Left lobe of liver (tissue), 2 donors: ENCODE measurements around the gene THSD7A. TPM values are rescaled to one million over a fixed set of nuclear protein-coding genes. Genes with fewer than 3 reads are reported as not detected.
"Not testable (repeated sequence)": the region's sequence is repeated elsewhere in the genome, so short reads cannot be mapped to it uniquely, and the experiment has no call there.

Source experiments
- ATAC-seq: fragments of 200-7000 bp; cut with Tn5 transposase; one replicate; pipeline ENCODE4 v1.9.1; 2020; ENCODE audit warnings: mild to moderate bottlenecking, moderate library complexity
- DNase-seq: peaks from one replicate; pipeline ENCODE4 v3.0.0-alpha.2; 2020; ENCODE audit warnings: low spot score
- total RNA-seq: library from RNA; stranded (reverse); gene quantifications from one replicate; pipeline ENCODE4 v1.2.1, GENCODE V29; 2021
- donor health status: DM: no; HTN: no; CAD: no; lungs with moderate emphysema.
- donor health status: DM: no; HTN: yes; CAD: no.

THSD7A gene
- total RNA-seq, 1 donor from 2014 or later, result 1.6 TPM

DNA sequence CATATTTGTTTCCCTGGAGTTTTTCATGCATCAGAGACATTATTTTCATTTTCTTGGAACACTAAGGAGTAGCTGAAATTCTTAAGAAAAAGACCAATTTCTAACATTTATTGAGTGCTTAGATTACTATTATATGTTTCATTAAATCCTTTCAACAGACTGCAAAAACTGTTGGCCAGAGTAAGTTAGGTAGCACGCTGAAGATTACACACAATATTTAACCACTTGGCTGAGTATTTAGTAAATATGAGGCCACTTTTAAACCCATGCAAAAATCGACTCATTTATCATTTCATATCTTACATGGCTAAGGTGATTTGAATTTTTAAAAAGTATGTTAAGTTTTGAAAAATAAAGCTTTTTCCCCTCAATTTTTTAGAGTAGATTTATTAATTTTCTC lies 358.8 kb downstream of the THSD7A start:
- DNase-seq (no peak), ATAC-seq (peak; percentile 57)

GRCh38 chr7:11472646-11473045 lies 359.4 kb downstream of the THSD7A start:
- no peak for DNase-seq
- peak; percentile 57 for ATAC-seq

DNA sequence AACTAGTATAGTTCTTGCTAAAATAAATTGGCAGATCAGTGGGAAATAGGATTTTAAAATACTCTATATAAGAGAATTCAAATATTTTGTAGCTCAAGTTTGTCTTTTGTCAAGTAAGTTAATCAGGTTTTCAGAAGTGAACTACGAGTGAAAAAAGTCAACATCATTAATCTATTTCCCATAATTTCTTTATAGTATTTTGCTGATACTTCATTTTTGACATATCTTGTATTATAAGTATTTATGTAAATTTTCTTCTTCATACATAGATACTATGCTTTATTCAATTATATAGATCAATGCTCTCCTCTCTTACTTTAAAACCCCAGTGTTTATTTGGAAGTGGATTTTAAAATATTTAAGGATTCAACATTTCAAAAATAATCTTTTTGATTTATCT lies 360.7 kb downstream of the THSD7A start:
- ATAC-seq (no peak), DNase-seq (no peak)

DNA sequence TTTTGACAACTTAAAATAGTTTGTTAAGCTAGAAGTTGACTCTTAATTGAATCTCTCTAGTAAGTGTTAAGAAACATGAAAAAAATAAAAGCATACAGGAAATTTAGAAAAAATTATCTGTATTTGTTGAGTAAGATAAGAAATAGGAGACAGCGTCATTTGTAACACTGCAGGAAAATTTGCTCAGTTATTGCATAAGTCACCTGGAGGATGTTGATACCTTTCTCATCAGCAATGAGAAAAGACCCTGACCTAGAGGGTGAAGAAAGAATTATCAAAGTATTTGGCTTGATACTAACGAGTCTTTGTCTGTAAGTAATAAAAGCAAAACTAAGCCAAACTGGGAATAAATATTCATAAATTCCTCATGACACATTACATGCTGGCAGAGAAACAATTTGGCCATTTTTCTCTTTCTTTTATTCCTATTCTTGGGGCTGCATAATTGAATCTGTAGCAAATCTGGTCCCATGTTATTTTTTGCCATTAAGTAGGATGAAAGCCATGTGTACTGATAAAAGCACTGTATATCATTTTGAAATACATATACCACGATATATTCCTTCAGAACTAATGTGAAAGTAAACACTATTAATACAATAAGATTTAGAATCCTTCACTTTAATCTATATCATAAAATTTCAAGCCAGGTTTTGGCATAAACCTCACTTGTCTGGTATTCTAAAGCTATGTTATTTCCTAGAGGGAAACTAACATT lies 362.8 kb downstream of the THSD7A start:
- DNase-seq (no peak), ATAC-seq (no peak)

- no peak for DNase-seq
Measured at GRCh38 chr7:11466517-11467105, 365.4 kb downstream of the THSD7A start.

GRCh38 chr7:11464624-11465023 lies 367.4 kb downstream of the THSD7A start:
- no peak for DNase-seq
- ATAC-seq, result no peak

More at GRCh38 chr7:11466517-11467105, 365.4 kb downstream of the THSD7A start:
- ATAC-seq, result no peak

DNA sequence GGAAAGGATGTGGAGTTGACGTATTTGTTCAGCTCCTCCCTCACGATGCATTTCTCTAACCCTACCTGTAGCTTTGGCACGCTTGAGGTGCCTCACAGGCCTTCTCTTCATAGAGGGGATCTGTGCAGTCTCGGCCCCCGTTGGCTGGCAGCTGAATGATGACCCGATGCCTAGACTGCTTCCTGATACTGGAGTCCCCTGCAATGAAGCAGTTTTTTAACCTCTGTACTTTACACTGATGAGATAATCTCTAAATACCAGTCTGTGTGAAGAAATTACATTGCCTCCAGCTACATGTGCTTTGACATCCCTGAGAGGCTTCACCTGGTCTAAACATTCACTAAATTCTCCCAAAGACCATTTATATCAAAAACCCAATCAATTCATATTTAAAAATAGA lies 370.1 kb downstream of the THSD7A start:
- ATAC-seq (peak; percentile 74), DNase-seq (no peak)

DNA sequence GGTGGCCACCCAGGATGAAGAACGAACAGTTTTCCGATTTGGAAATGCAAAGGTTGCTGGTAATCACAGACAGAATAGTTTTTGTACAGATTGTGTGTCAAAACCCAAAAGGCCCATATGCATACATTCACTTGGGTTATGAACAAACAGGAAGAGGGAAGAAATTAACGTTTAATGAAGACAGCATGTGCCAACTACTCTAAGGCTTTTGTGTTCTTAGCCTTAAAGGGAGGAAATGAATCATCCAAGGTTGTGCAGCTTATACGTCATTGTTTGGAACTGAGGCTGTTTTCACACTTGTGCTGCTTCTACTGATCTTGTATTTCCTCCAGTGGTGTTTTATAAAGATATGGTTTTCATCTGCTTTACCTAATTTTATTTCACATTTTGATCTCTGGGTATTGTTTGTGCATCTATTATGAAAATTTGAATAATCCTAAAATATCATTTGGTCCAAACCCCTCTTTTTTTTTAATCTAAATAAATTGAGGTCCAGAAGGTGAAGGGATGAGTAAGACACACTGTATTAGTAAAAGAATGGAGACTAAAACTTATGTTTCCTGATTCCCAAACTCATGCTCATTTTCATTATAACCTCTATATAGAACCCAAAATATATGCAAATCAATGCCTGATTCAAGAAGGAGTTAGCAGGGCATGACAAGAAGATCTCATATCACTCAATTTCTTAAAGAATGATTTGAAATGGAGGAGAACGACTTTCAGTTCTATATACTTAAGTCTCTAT lies 373.1 kb downstream of the THSD7A start:
- ATAC-seq, result no peak
- DNase-seq, result no peak

DNA sequence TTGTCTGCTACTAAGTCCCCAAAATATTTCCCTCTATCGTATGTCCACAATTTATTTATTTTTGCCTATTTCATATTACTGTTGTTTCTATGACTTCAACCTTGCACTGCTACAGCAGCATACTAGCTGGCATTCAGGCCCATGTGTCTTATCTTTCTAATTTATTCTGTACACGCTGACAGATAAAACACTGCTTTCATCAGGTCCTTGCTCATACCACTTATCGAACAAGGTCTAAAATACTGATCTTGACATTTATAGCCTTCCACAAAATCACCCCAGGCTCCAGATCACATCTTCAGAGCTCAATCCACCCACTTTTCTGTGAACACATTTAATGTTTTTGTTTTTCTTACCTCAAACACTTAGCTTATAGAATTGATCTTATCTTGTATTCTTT lies 374.6 kb downstream of the THSD7A start:
- no peak for ATAC-seq
- no peak for DNase-seq

- ATAC-seq (no peak), DNase-seq (no peak)
Measured at GRCh38 chr7:11456574-11456973, 375.4 kb downstream of the THSD7A start.

- DNase-seq, result no peak
- no peak for ATAC-seq
Measured at GRCh38 chr7:11452476-11452875, 379.5 kb downstream of the THSD7A start.

- ATAC-seq, result no peak
Measured at GRCh38 chr7:11450281-11450680, 381.7 kb downstream of the THSD7A start.

DNA sequence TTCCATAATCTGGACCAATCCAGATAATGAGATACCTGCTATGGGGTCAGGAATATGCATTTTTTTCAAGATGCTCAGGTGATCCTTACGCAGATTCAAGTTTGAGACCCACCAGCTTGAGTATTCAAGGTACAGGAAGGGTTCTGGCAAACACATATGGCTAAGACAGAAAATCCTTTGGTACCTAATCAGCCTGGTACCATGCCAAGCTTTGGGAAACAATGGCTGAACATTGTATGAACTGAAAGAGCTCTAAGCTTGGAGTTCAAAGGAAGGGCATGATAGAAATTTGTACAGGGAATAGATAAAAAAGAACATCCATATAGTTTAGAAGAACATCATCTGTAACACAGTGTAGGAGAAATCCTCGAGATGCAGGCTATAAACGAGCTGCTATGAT lies 382.7 kb downstream of the THSD7A start:
- DNase-seq, result no peak
- no peak for ATAC-seq

More at GRCh38 chr7:11450281-11450680, 381.7 kb downstream of the THSD7A start:
- DNase-seq, result no peak

GRCh38 chr7:11448323-11448722 lies 383.7 kb downstream of the THSD7A start:
- no peak for ATAC-seq

DNA sequence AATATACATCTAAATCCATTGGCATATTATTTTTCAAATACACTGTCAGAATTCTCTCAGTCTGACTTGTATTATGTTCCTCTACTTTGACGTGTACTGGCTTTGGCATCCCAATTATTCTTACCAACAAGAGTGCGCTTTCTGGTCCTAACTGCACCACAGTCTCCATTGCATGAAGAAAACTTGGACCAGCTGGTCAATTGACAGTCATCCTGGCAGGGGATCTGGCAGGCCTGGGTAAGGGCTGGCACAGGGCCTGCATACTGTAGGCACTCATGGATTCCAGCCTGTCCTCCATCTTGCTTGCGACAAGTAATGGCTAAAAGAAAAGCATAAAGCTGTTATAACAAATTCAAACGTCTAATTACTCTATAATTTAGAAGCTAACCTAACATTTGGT lies 384.9 kb downstream of the THSD7A start:
- no peak for DNase-seq
- ATAC-seq, result no peak

More at GRCh38 chr7:11448323-11448722, 383.7 kb downstream of the THSD7A start:
- no peak for DNase-seq

DNA sequence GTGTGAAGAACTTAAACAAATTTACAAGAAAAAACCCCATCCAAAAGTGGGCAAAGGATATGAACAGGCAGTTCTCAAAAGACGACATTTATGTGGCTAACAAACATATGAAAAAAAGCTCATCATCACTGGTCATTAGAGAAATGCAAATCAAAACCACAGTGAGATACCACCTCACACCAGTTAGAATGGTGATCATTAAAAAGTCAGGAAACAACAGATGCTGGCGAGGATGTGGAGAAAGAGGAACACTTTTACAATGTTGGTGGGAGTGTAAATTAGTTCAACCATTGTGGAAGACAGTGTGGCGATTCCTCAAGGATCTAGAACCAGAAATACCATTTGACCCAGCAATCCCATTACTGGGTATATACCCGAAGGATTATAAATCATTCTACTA lies 388.1 kb downstream of the THSD7A start:
- DNase-seq, ATAC-seq: not testable (repeated sequence)

DNA sequence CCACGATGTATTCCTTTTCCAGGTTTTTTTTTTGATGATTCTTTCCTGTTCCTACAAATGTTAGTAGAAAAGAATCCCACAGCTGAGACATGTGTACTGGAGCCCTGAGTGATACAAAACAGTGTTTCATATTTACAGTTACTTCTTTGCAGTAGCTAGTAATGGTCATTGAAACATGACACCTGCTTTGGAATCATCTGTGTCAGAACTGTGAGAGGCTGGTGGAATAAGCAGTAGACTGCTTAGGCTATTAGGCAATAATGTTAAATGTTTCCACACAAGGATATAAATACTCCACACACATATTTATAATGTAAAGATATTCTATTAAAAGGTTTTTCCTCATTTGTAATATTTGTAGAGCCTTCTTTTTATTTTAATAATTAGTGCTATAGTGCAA lies 394.0 kb downstream of the THSD7A start:
- no peak for ATAC-seq
- no peak for DNase-seq

GRCh38 chr7:11436773-11437524 lies 395.0 kb downstream of the THSD7A start:
- ATAC-seq, result no peak
- no peak for DNase-seq

GRCh38 chr7:11436316-11436715 lies 395.7 kb downstream of the THSD7A start:
- no peak for DNase-seq
- ATAC-seq, result peak; percentile 93

DNA sequence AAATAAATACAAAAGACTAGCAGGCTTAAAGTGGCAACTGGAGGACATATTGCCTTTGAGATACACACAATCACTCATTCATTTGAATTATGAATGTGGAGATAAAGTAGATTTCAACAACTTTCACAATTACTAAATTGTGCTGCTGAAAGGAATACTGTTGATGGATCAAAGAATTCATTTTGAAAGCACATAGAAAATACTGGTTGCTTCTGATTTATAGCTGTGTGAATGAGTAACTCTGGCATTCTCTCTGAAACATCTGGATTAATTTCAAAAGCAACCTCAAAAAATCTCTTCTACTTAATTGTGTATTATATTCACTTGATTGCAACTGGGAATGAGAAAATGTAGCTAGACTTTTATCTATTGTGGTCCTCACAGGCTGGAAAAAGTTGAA lies 397.6 kb downstream of the THSD7A start:
- no peak for ATAC-seq
- DNase-seq, result no peak

GRCh38 chr7:11430841-11431240 lies 401.2 kb downstream of the THSD7A start:
- ATAC-seq, result no peak
- DNase-seq, result no peak
